Mammary epithelial cell (primary cell): ENCODE data around the gene RPS27L.

Experiments
- CTCF ChIP-seq, 2 donors: IDR thresholded peaks in 1 of 2; conservative IDR thresholded peaks in 1 of 2; 2 replicates each; pipeline ENCODE4 v1.5.1; 2011 to 2012; ENCODE audit warnings: inconsistent platforms in 2 of 2, low read length in 2 of 2, mild to moderate bottlenecking in 2 of 2, control low read depth in 1 of 2, low read depth in 1 of 2; ENCODE audit not compliant: insufficient read depth in 1 of 2; ENCODE audit errors: extremely low read depth in 1 of 2
- EZH2 ChIP-seq: IDR thresholded peaks from 2 replicates; pipeline ENCODE4 v1.6.1; 2012; ENCODE audit warnings: low read length, inconsistent platforms, borderline replicate concordance

DNA sequence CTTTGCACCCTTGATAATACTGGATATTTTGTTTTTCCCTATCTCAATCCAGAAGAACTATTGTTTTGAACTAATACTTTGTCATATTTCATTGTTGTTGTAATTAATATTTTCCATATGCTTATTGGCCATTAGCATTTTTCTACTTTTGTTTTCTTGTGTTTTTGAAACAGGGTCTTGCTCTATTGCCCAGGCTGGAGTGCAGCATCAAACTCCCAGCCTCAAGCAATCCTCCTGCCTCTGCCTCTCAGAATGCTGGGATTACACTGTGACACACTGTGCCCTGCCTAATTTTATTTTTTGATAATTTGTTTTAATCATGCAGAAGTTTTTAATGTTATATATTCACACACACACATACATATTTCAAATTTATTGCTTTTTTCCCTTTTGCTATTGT is 3.4 kb upstream of the RPS27L start:
- TF ChIP-seq CTCF (conservative IDR thresholded peaks at IDR 0.05 in 1 of 2, IDR thresholded peaks at IDR 0.05 in 1 of 2; ENCODE audit: extremely low read depth in 1 of 2, insufficient read depth in 1 of 2, low read depth in 1 of 2, low read length in 2 of 2) = no peak
- TF ChIP-seq EZH2 = no peak
